Germinal center (tissue), 1 donor: ENCODE data around the gene KIAA1671.
"Not testable (repeated sequence)": the region's sequence is repeated elsewhere in the genome, so short reads cannot be mapped to it uniquely, and the experiment has no call there.

Source experiments
- DNase-seq: peaks from one replicate; pipeline ENCODE4 v3.0.0; 2012; ENCODE audit warnings: mixed read lengths, low spot score

Gene KIAA1671

DNA sequence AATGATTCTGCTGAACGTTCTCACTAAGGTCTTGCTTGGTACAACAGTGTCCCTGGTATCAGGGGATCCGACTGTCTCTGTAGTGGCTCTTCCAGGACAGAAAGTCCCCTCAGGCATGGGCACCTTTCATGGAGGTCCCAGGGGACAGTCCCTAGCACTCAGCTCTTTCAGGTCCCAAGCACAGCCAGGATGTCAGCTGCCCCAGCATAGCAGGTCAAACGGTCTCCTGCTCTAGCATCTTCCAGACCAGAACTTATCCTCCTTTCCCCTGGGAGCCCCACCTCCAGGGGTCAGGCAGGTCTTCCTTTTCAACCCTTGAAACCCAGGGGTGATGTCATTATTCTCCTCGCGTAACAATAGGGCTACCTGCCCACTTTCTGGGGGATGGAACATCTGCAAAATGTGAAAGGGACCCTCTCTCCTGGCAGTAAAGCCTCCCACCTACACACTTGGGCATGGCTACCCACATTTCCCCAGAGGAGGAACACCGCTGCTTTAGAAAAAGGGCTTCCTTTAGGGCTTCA is 222.4 kb downstream of the KIAA1671 start:
- DNase-seq = no peak

DNA sequence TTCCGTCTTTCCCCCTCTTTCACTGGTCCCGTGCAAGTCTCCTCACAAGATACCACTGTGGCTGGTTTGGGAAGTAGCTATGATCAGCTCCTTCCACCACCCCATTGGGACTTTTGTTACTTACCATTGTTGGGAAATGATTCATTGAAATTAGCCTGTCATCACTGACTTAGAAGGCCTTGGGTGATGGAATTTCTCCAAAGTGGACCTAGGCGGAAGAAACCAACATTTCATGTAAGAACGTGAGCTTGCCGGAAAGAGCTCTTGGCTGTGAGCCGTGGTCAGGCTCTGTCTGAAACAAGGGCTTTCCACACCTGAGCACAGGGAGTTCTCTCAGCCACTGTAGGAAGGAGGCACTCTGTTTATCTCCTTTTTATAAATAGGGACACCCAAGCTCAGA is 223.7 kb downstream of the KIAA1671 start:
- DNase-seq = no peak

GRCh38 chr22:25176799-25177198 is 224.3 kb downstream of the KIAA1671 start:
- no peak for DNase-seq

GRCh38 chr22:25177226-25177625 is 224.7 kb downstream of the KIAA1671 start:
- DNase-seq = no peak

- no peak for DNase-seq
Observed at GRCh38 chr22:25177895-25178294, 225.4 kb downstream of the KIAA1671 start.

- DNase-seq = not testable (repeated sequence)
Observed at GRCh38 chr22:25178348-25178747, 225.8 kb downstream of the KIAA1671 start.

GRCh38 chr22:25178869-25179631 is 226.5 kb downstream of the KIAA1671 start:
- not testable (repeated sequence) for DNase-seq

DNA sequence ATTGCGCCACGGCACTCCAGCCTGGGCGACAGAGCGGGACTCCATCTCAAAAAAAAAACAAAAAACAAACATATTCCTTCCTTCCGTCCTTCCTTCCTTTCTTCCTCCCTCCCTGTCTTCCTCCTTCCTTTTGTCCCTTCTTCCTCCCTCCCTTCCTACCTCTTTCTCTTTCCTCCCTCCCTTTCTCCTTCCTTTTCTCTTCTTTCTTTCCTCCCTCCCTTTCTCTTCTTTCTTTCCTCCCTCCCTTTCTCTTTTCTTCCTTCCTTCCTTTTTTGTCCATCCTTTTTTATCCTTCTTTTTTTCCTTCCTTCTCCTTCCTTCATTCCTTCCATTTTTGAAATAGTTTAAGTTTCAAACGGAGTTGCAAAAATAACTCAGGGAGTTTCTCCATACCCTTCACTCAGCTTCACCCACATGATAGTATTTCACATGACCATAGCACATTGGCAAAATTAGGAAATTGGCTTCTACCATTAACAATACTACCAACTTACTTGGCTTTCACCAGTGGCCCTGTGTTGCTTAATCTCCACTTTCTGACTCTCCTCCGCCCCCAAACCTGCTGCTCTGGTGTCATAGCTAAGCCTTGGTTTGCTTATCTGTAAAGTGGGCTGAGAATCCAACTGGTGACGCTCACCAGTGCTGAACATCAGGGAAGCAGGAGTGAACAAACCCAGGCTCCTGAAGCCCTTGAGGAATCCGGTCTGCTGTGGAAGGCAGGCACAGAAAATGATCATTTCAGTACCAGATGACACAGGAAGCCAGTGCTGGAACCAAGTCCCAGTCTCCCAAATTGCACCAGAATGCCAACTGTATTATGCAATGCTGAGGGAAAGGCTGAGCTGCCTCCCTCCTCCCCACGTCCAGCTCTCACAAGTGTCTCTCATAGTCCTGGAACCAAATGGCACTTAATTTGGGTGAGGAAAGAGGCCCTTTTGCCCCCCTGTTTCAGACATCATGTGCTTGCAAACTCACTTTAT is 229.9 kb downstream of the KIAA1671 start:
- DNase-seq = no peak

- DNase-seq = no peak
Observed at GRCh38 chr22:25183949-25184619, 231.6 kb downstream of the KIAA1671 start.

DNA sequence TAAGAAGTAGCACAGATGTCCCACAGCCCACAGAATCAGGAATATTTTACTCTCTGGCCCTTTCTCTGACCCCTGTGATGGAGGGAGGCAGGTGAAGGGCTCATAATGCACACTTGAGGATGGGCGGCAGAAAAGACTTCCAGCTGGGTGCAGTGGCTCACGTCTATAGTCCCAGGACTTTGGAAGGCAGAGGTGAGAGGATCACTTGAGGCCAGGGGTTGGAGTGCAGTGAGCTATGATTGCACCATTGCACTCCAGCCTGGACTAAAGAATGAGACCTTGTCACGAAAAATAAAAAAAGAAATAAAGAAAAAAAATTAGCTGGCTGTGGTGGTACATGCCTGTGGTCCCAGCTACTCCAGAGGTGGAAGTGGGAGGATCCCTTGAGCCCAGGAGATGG is 233.6 kb downstream of the KIAA1671 start:
- no peak for DNase-seq

- no peak for DNase-seq
Observed at GRCh38 chr22:25187469-25187868, 235.0 kb downstream of the KIAA1671 start.

DNA sequence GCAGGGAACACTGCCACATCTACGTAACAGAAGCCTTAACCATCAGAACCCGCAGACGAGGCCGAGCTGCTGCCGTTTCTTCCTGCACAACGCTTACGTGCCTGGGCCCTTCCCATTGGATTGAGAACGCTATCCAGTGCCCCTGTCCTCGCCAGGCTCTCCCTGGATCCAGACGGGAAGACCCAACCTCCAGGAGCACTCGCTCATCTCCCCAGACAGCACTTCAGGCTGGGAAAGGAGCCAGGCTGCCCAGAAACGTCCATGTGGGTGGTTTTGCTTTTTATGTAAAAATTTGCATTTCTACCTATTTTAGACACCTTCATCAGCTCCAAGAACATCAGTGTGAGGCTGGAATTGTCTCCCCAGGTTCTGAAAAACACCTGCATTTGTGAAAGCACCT is 239.9 kb downstream of the KIAA1671 start:
- no peak for DNase-seq

- DNase-seq = no peak
Observed at GRCh38 chr22:25193130-25193529, 240.6 kb downstream of the KIAA1671 start.

- DNase-seq = no peak
Observed at GRCh38 chr22:25193548-25193947, 241.0 kb downstream of the KIAA1671 start.

DNA sequence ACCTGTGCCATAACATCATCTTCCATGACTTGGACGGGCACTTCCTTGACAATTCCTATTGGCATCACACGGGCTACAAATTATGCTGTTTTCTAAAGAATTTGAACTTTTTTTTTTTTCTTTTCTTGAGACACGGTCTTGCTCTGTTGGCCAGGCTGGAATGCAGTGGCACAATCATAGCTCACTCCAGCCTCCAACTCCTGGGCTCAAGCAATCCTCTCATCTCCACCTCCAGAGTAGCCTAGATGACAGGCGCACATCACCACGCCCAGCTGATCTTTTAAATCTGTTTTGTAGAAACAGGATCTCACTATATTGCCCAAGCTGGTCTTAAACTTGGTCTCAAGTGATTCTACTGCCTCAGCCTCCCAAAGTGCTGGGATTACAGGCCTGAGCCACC is 243.8 kb downstream of the KIAA1671 start:
- DNase-seq = no peak

GRCh38 chr22:25197340-25197739 is 244.8 kb downstream of the KIAA1671 start:
- no peak for DNase-seq

DNA sequence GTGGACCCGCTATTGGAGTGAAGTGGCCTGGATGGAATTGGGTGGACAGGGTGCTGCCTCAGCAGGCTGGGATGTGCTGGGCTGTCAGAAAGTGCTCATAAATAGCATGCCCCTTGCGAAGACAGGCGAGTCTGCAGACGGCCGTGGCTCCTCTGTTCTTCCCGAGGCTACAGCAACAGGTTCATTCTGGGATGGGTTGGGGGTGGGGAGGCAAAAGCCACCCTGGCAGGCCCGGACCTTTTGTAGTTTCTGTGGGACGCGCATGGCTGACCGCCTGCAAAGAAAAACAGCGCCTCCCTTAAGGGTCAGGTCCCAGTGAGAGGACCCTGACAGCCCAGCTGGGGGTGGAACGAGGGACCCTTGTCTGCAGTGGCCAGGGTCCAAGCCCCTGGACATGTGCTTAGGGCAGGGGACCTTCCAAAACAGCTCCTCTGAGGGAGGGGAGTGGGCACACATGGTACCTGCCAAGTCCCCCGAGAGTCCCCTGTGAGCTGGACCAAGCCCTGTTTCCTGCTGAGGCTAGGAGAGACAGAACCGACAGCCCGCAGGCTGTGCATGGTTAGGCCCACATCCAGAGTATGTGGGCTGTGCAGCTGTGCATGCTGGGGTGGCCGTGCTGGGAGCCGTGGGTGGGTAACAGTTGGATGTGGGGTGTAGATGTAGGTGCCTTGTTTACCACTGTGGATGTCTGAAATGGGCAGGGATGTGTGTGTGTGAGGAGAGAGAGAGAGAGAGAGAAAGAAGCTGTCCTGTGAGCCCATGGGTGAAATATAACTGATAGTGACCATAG is 247.4 kb downstream of the KIAA1671 start, which contains the start of gene CRYBB3:
Gene CRYBB3 (plus strand): TSS at position 128 of the 790 bp plus-strand sequence. CDS start 1,539 bp downstream, outside the sequence.
- no peak for DNase-seq

DNA sequence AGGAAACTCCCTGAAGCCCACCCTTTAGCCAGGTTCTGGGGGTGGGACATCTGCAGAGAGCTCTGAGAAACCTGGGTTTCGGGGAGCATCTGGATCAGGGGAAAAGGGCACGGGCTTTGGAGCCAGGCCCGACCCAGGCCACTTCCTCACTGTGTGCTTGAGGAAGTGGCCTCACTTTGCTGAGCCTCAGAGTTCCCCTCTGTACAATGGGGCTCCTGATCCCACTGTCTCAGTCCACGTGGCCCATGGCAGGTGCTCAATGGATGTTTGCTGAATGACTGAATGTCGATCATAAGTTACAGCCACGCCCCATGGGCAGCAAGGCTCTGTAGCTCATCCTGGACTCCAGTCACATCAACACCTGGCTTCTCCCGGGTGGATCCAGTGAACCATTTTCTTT is 248.5 kb downstream of the KIAA1671 start:
- DNase-seq = no peak

- DNase-seq = no peak
Observed at GRCh38 chr22:25201557-25202273, 249.2 kb downstream of the KIAA1671 start.

GRCh38 chr22:25202290-25202921 is 249.9 kb downstream of the KIAA1671 start:
- DNase-seq = peak; percentile 66
